GM12864 (cell line): Measurements from ENCODE around the gene INTS1.

Experiments
- DNase-seq: peaks from one replicate; pipeline ENCODE4 v3.0.0-alpha.2; 2011; ENCODE audit warnings: low read depth
- H3K4me3 ChIP-seq: 2 replicates; pipeline ENCODE4 v1.5.1; 2011; ENCODE audit warnings: mild to moderate bottlenecking, low read depth, low read length, control low read depth
- CTCF ChIP-seq: IDR thresholded peaks from 2 replicates; pipeline ENCODE4 v1.5.1; 2011; ENCODE audit warnings: low read depth, mild to moderate bottlenecking, moderate library complexity, low read length, control low read depth, inconsistent platforms; ENCODE audit errors: missing control alignments

The INTS1 gene

GRCh38 chr7:1503816-1504775 is at the start of gene INTS1:
INTS1 (minus strand) TSS chr7:1504389; CDS start chr7:1503960, 429 bp downstream.
- peak; percentile 72 for TF ChIP-seq CTCF
- DNase-seq: peak; percentile 69
- peak within 1 kb of the TSS; percentile 91 for H3K4me3 ChIP-seq

GRCh38 chr7:1553512-1554210 is 49.5 kb upstream of the INTS1 start:
- no peak for DNase-seq
- no peak for TF ChIP-seq CTCF
- no peak overlapping the region for H3K4me3 ChIP-seq

GRCh38 chr7:1552200-1552599 is 48.0 kb upstream of the INTS1 start:
- DNase-seq: no peak
- no peak overlapping the region for H3K4me3 ChIP-seq
- no peak for TF ChIP-seq CTCF

GRCh38 chr7:1550846-1551155 is 46.6 kb upstream of the INTS1 start:
- DNase-seq: no peak
- no peak for TF ChIP-seq CTCF
- no peak overlapping the region for H3K4me3 ChIP-seq

- DNase-seq: no peak
- no peak overlapping the region for H3K4me3 ChIP-seq
- TF ChIP-seq CTCF: no peak
These were observed 46.0 kb upstream of the INTS1 start for GRCh38 chr7:1550005-1550845.

- H3K4me3 ChIP-seq: no peak overlapping the region
- TF ChIP-seq CTCF: no peak
- no peak for DNase-seq
These were observed 45.3 kb upstream of the INTS1 start for GRCh38 chr7:1549357-1550004.
